HG03460 (cell line): ENCODE results near the gene MYH15.
A peak's percentile ranks its signal among the peaks of the same experiment; 100 is the strongest.

ENCODE experiments used
- ATAC-seq: cut with Tn5 transposase; IDR thresholded peaks from one replicate; pipeline ENCODE4 v1.9.1; 2021; ENCODE audit not compliant: unreplicated experiment

Gene MYH15

GRCh38 chr3:108416111-108416869 is 94.1 kb downstream of the MYH15 start:
- no peak for ATAC-seq

- ATAC-seq, result no peak
Observed at GRCh38 chr3:108415661-108416060, 94.7 kb downstream of the MYH15 start.

- ATAC-seq, result no peak
Observed at GRCh38 chr3:108414007-108414406, 96.4 kb downstream of the MYH15 start.

GRCh38 chr3:108412121-108412750 is 98.2 kb downstream of the MYH15 start:
- no peak for ATAC-seq

DNA sequence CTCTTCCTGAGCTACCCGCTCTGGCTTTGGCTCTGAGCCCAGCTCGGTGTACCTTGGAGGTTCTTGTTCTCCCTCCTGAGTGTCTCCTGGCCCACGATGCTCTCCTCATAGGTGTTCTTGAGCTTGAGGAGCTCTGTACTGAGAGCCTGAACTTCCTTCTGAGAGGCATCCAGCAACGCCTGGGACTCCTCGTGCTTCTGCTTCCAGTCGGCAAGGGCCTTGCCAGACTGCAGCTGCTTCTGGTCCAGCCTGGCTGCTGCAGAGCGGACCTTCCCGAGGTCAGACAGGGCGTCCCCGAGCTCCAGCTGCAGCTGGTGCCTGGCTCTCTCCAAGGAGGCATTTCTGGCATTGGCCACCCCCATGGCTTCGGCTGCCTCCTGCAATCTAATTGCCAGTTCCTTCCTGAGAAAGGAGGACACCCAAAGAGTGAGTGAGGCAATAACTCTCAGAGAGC is 99.8 kb downstream of the MYH15 start:
- ATAC-seq, result no peak

GRCh38 chr3:108409800-108410178 is 100.6 kb downstream of the MYH15 start:
- no peak for ATAC-seq

GRCh38 chr3:108408883-108409799 is 101.3 kb downstream of the MYH15 start:
- no peak for ATAC-seq

GRCh38 chr3:108407886-108408285 is 102.5 kb downstream of the MYH15 start:
- no peak for ATAC-seq

DNA sequence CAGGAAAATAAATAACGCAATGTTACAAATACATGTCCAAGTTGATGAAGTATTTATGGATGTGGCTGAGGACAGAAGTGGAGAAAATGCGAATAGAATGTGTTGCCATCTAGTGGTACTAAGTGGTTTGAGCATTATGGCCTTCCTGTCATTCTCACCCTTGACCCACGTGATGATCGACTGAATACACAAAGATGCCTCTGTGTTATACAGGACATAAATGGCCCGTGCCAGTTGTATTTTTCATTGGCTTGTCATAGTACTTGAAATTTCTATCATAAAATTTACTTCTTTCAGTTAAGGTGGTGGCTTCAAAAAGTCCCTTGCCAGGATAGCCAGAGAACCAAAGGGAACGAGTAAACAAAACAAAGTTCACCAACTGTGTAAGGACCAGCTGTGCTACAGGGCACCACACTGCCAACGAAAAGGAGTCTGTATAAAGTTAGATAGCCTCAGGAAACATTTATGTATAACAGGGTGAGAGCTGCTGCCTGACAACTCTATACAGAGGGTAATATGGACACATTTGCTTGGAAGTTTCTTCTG is 103.7 kb downstream of the MYH15 start:
- ATAC-seq, result peak; percentile 97

DNA sequence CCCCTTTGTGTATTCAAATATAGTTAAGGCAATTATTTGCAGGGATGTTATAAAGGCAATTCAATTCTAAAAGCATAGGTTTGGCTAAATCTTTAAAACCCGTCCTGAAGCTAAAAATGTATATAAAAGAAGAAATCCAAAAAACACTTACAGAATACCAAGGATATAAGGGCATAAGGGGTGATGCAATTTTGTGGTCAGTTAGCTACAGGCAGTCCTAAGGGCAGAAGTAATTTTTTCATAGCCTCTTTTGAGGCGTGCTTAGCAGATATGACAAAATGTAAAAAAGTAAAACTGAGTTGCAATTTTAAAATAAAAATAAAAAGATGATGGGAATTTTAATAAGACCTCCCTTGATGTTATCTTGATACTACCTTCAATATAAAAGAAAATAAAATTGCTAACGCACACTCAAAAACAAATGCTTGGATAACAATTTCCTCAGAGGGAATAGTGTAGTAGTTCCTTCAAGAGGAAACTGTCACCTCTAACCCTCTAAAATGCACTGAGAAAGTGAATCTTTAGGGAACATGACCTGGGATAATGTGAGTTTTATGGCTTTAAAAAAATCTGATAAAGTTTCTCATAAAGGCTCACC is 104.2 kb downstream of the MYH15 start:
- peak; percentile 10 for ATAC-seq

DNA sequence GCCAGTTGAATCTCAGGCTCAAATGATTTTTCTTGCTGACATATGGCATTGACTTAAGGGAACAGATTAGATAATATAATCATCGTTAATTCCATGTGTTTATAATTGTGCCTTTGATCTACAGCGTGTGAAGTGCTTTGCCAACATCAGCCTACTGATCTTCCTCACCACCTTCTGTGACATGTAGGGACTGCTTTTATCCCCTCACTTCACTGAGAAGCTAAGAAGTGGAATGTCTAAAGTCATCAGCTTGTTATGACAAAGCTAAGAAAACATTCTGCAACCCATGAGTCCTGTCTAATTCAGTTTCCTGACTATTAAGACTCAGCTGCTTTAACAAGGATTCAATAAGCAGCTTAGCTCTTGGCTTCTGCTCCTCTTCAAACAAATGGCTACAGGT is 106.0 kb downstream of the MYH15 start:
- ATAC-seq, result no peak

DNA sequence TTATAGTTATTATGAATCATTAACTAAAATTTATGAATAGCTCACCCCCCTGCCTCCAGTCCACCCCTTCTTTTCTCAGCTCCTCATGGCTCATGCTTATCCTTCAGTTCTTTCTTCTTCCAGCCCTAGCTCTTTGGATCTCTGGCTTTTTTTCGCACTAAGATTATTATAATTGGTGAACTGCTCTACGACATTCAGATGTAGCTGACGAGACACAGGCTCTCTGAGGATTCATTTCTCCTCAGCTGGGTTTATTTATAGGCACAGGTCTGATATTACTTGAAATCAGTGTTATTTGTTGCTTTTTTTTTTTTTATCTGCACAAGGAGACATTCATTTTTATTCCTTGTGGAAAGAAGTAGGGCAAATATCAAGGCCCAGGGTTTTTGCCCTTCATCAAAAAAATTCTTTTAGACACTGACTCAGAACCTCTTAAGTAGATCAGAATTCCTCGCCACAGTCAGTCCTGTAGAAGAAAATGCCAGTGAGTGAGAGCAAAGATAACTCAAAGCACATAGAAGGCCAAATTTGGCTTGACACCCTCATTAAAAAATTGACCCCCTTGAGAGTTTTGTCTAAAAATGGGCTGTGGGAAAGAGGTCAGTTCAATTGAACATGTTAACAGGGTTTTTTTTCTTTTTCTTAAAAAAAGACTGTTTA is 106.6 kb downstream of the MYH15 start:
- ATAC-seq, result no peak

DNA sequence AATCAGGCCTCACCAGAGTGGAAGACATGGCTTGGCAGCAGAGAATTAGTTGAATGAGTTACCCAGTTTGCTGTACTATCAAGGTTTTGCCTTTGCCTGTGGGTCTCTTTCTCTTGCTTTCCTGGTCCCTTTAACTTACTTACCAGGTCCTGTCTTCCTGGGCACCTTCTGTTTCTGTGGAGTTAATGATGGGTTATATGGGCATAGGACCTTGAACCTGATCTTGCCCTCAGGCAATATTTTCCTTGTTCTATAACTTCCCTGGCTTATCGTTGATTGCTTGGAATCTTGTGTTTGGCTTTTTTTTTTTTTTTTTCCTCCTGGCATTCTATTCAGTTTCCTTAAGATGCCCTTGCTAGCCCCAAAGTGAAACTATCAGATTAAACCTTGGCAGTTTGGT is 107.2 kb downstream of the MYH15 start:
- no peak for ATAC-seq

DNA sequence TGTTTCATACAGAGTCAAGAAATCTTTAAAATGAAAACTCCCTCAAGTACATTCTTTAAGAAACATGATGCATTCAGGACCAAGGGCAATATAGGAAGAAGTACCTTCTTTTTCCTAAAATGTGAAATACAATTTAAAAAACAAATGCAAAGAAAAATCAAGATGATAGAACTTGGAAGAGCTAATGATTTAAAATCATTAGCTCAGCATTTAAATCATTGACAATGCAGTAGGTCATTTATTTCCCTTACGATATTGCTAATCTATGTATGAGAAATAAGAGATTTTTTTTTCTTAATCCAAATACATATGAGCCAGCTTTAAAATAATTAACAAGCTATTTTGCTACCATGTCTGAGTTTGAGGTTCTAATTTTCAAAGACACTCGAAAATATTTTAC is 108.6 kb downstream of the MYH15 start:
- no peak for ATAC-seq

DNA sequence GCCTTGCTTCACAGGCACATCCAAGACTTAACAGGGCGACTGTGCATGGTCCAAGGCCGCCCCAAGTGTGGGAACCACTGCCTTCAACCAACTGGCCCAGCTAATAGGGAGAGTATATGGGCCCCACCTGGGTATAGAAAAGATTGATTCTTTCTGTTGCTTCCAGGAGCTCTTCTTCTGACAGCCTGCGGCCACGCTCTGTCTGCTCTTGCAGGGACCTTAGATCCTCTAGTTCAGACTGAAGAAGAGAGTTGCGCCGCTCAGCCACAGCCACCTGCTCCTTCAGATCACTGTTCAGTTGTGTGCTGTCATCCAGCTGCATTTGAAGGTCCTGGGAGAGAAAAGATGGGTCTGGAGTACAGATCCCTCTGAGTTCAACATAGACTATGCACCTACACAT is 111.9 kb downstream of the MYH15 start:
- no peak for ATAC-seq

- no peak for ATAC-seq
Observed at GRCh38 chr3:108396336-108396735, 114.1 kb downstream of the MYH15 start.

- no peak for ATAC-seq
Observed at GRCh38 chr3:108394563-108394962, 115.8 kb downstream of the MYH15 start.

GRCh38 chr3:108394016-108394415 is 116.4 kb downstream of the MYH15 start:
- no peak for ATAC-seq

DNA sequence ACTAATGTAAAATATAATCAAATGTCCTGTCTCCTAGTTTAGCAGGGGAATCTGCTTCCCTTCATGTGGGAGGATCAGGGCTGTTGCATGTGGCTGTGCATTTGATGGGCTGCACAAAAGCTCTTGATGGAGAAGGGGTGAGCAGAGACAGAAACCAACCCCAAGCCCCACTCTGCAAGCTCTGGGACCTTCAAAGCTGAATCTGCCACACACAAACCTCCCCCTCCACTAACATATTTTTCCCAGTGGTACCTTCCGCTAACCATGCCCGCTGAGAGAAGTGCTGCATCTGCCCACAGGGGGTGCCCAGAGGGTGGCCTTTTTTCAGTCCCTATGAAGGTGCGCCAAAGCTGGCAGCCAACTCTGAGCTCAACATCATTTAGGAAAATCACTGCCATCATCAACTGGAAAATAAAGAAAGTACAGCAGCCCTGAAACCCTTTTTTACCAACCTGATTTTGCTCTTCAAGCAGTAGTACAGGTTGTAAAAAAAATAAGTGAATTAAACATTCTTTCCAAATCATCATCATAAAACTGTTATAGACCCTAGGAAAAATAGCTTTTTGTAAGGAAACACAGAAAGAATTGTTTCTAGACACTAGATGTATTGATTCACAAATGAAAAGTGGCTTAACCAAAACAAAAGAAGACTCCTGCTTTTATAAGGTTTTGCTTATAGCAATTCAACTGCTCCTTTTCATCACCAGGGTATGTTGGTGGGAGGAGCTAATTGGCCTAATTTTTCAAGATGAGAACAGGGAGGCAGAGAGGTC is 117.1 kb downstream of the MYH15 start:
- no peak for ATAC-seq
